Smooth muscle cell (in vitro differentiated cells): Measurements from ENCODE around the gene GATA3. TPM values are rescaled to one million over a fixed set of nuclear protein-coding genes. Genes with fewer than 3 reads are reported as not detected.

ENCODE experiments used
- DNase-seq: peaks from one replicate; lab custom pipeline; 2025; ENCODE audit not compliant: unreplicated experiment; lab: John Stamatoyannopoulos, UW
- H2AFZ ChIP-seq: fragments of 200-600 bp; sonication (generic); 2 replicates; pipeline ENCODE4 v1.6.0; 2016; ENCODE audit warnings: antibody characterized with exemption, low read depth, mild to moderate bottlenecking
- H3F3A ChIP-seq: fragments of 200-600 bp; sonication (generic); 2 replicates; pipeline ENCODE4 v1.6.0; 2017; ENCODE audit warnings: antibody characterized with exemption, low read depth
- H3K27ac ChIP-seq: fragments of 200-600 bp; sonication (generic); 2 replicates; pipeline ENCODE4 v1.5.1; 2016; ENCODE audit warnings: low read depth, mild to moderate bottlenecking
- H3K27me3 ChIP-seq: fragments of 200-600 bp; sonication (generic); 2 replicates; pipeline ENCODE4 v1.6.1; 2016; ENCODE audit warnings: low read depth, mild to moderate bottlenecking
- H3K36me3 ChIP-seq: fragments of 200-600 bp; sonication (generic); 2 replicates; pipeline ENCODE4 v1.5.1; 2016; ENCODE audit warnings: low read depth
- H3K4me1 ChIP-seq: fragments of 200-600 bp; sonication (generic); 2 replicates; pipeline ENCODE4 v1.5.1; 2016; ENCODE audit warnings: low read depth
- H3K4me2 ChIP-seq: fragments of 200-600 bp; sonication (generic); 2 replicates; pipeline ENCODE4 v1.6.0; 2016; ENCODE audit warnings: mild to moderate bottlenecking
- H3K4me3 ChIP-seq: fragments of 200-600 bp; sonication (generic); 2 replicates; pipeline ENCODE4 v1.5.1; 2016; ENCODE audit warnings: mild to moderate bottlenecking
- H3K79me2 ChIP-seq: fragments of 200-600 bp; sonication (generic); 2 replicates; pipeline ENCODE4 v1.6.0; 2016; ENCODE audit warnings: low read depth, mild to moderate bottlenecking
- H3K9ac ChIP-seq: fragments of 200-600 bp; sonication (generic); 2 replicates; pipeline ENCODE4 v1.6.0; 2016; ENCODE audit warnings: low read depth
- H3K9me3 ChIP-seq: fragments of 200-600 bp; sonication (generic); replicated peaks from 2 replicates; pipeline ENCODE4 v1.5.1; 2016; ENCODE audit warnings: low read depth
- H4K20me1 ChIP-seq: fragments of 200-600 bp; sonication (generic); 2 replicates; pipeline ENCODE4 v1.6.0; 2016; ENCODE audit warnings: low read depth
- CTCF ChIP-seq: fragments of 200-600 bp; sonication (generic); IDR thresholded peaks from 2 replicates; pipeline ENCODE4 v1.5.1; 2017; ENCODE audit warnings: borderline replicate concordance, mild to moderate bottlenecking, antibody characterized with exemption; ENCODE audit not compliant: insufficient read depth, poor library complexity, severe bottlenecking
- WGBS: methylation state at CpG from one replicate; pipeline ENCODE4 v1.1.7; 2016; ENCODE audit warnings: low lambda C conversion rate; 5-methylcytosine and 5-hydroxymethylcytosine counted together
- polyA plus RNA-seq: library from polyadenylated mRNA; unstranded; fragments of >200 nt; fragmentation: Nextera tagmentation; extraction: Ambion mirVana; gene quantifications from 2 replicates; pipeline ENCODE4 v1.2.1, GENCODE V29; 2016
- total RNA-seq: library from RNA; depleted of rRNA; stranded (reverse); fragments of >200 nt; gene quantifications from 2 replicates; pipeline ENCODE4 v1.2.3, GENCODE V29; 2014

The GATA3 gene
- total and polyA plus RNA-seq, 2 experiments from 2014 or later = 5.2 to 6.9 TPM

DNA sequence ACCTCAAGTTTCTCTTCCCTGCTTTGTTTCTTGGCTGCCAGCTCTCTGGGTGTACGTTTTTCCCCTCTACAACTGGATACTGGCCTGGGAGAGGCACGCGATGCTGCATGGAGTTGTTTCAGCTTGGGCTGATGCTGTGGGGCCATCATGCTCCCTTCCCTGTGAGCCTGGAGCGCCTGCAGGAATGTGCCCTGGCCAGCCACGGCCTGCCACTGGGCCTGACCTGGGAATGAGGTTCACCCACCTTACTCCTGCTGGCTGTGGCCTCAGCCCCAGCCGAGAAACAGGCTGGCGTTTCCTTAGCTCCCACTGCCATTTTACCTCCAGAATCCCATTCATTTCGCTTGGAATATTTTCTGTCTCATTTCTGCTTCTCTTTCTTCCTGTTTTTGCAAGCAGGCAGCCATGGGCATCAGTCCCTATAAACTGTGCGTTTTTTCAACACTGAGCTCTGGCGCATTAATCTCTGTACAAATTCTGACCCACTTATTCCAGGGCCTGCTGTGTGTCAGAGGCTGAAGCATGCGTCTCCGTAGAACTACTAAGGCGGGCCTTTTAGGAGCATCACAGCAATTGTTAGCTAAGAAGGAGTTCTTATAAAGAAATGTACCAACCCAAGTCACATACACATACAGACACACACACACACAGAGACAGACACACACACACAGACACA lies 57.9 kb downstream of the GATA3 start:
- Histone ChIP-seq H3K27ac (no peak overlapping the region), H3K4me3 (no peak overlapping the region), H3K9me3 (no peaks in the 10 kb centered on the region), H3K4me1 (no peaks in the 10 kb centered on the region), H3K4me2 (no peak overlapping the region), H4K20me1 (no peaks in the 10 kb centered on the region), H2AFZ (no peak overlapping the region), H3K79me2 (no peaks in the 10 kb centered on the region), H3F3A (peaks cover 6% of the 10 kb centered on the region), H3K36me3 (no peaks in the 10 kb centered on the region), H3K27me3 (no peaks in the 10 kb centered on the region), H3K9ac (no peak overlapping the region)
- TF ChIP-seq CTCF = no peak
- 63% methylated on average over 13 of the region's 13 CpGs for WGBS
- DNase-seq = no peak

DNA sequence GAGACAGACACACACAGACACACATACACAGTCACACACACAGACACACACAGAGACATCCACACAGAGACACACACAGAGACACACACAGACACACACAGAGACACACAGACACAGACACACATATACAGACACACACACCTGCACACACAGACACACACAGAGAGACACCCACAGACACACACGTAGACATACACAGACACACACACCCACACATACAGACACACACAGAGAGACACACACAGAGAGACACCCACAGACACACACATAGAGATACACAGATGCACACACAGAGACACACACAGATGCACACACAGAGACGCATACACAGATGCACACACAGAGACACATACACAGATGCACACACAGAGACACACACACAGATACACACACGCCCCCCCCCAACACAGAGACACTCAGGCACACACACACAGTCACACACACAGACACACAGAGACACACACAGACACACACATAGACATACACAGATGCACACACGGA lies 58.5 kb downstream of the GATA3 start:
- Histone ChIP-seq H3K36me3 (no peaks in the 10 kb centered on the region), H2AFZ (no peak overlapping the region), H3K9ac (no peak overlapping the region), H3K9me3 (no peaks in the 10 kb centered on the region), H4K20me1 (no peaks in the 10 kb centered on the region), H3K27ac (no peak overlapping the region), H3K4me3 (no peak overlapping the region), H3K79me2 (no peaks in the 10 kb centered on the region), H3K27me3 (no peaks in the 10 kb centered on the region), H3K4me2 (no peak overlapping the region), H3F3A (peaks cover 6% of the 10 kb centered on the region), H3K4me1 (no peaks in the 10 kb centered on the region)
- no peak for TF ChIP-seq CTCF
- DNase-seq = no peak
- 70% methylated on average over 4 of the region's 4 CpGs for WGBS

GRCh38 chr10:8113616-8114015 lies 59.1 kb downstream of the GATA3 start:
- WGBS = 91% methylated on average over 5 of the region's 5 CpGs
- Histone ChIP-seq H4K20me1 (no peaks in the 10 kb centered on the region), H3K9ac (no peak overlapping the region), H2AFZ (no peak overlapping the region), H3K4me2 (no peak overlapping the region), H3K9me3 (no peaks in the 10 kb centered on the region), H3K36me3 (no peaks in the 10 kb centered on the region), H3K79me2 (no peaks in the 10 kb centered on the region), H3K27ac (no peak overlapping the region), H3K4me3 (no peak overlapping the region), H3K27me3 (no peaks in the 10 kb centered on the region), H3K4me1 (no peaks in the 10 kb centered on the region), H3F3A (peaks cover 6% of the 10 kb centered on the region)
- no peak for DNase-seq
- TF ChIP-seq CTCF = no peak
